SHP77 (cell line): Measurements from ENCODE around the gene NEK8.
"Not testable (repeated sequence)": the region's sequence is repeated elsewhere in the genome, so short reads cannot be mapped to it uniquely, and the experiment has no call there.

Experiments
- DNase-seq, 2 experiments: peaks; one replicate each; lab custom pipeline; 2025; lab: John Stamatoyannopoulos, UW

The NEK8 gene

GRCh38 chr17:28710861-28711722, 17.5 kb upstream of the NEK8 start:
- DNase-seq, result peak; percentile 86 to 96

GRCh38 chr17:28711723-28712031, 16.9 kb upstream of the NEK8 start, which contains the start of gene PROCA1:
Gene PROCA1, minus strand, starts transcription at chr17:28711888. Its CDS starts 228 bp downstream, at chr17:28711660.
- peak; percentile 43 to 50 for DNase-seq

GRCh38 chr17:28712032-28712704, 16.4 kb upstream of the NEK8 start:
- DNase-seq, result peak; percentile 13 to 58

- no peak for DNase-seq
Measured at GRCh38 chr17:28712705-28713415, 15.7 kb upstream of the NEK8 start.

GRCh38 chr17:28714281-28714680, 14.3 kb upstream of the NEK8 start:
- no peak for DNase-seq

- DNase-seq, result no peak
Measured at GRCh38 chr17:28715217-28715616, 13.4 kb upstream of the NEK8 start.

- no peak for DNase-seq
Measured at GRCh38 chr17:28716740-28717577, 11.6 kb upstream of the NEK8 start.

- no peak for DNase-seq
Measured at GRCh38 chr17:28717578-28718332, 10.8 kb upstream of the NEK8 start, which contains the start of gene RAB34. Gene RAB34, minus strand, starts transcription at chr17:28717868. Its CDS starts 602 bp downstream, at chr17:28717266.

- DNase-seq, result no peak
Measured at GRCh38 chr17:28718333-28719020, 10.1 kb upstream of the NEK8 start.

GRCh38 chr17:28719021-28719433, 9.6 kb upstream of the NEK8 start:
- no peak for DNase-seq

GRCh38 chr17:28720247-28720996, 8.2 kb upstream of the NEK8 start:
- DNase-seq, result no peak

GRCh38 chr17:28720997-28721329, 7.6 kb upstream of the NEK8 start:
- DNase-seq, result not testable (repeated sequence)

GRCh38 chr17:28722417-28723158, 6.0 kb upstream of the NEK8 start:
- no peak for DNase-seq

- DNase-seq, result no peak
Measured at GRCh38 chr17:28723159-28723835, 5.3 kb upstream of the NEK8 start.

- DNase-seq, result not testable (repeated sequence)
Measured at GRCh38 chr17:28723836-28724499, 4.6 kb upstream of the NEK8 start.

GRCh38 chr17:28724500-28725165, 4.0 kb upstream of the NEK8 start:
- DNase-seq, result no peak

GRCh38 chr17:28725166-28725659, 3.4 kb upstream of the NEK8 start:
- peak; percentile 49 to 71 for DNase-seq
